ENCODE data around the gene AGPAT4. TPM values are rescaled to one million over a fixed set of nuclear protein-coding genes. Genes with fewer than 3 reads are reported as not detected.
A peak's percentile ranks its signal among the peaks of the same experiment; 100 is the strongest.

The AGPAT4 gene
- total RNA-seq, 2 donors from 2014 or later, result 8.0 to 9.5 TPM

- Mint-ChIP-seq H3K36me3 (ENCODE audit: insufficient read depth in 2 of 2) (peaks cover 0 to 3% of the 10 kb centered on the region in 2 donors), H3K27me3 (ENCODE audit: low read depth) (no peaks in the 10 kb centered on the region), H3K27ac (no peak overlapping the region), H3K4me1 (ENCODE audit: low read depth) (peaks cover 5% of the 10 kb centered on the region), H3K4me3 (no peak overlapping the region), H3K9me3 (no peaks in the 10 kb centered on the region)
- DNase-seq, result no peak
- ATAC-seq (replicated peaks in 1 of 2), result no peak
Measured at GRCh38 chr6:161137320-161137719, 136.5 kb downstream of the AGPAT4 start.

GRCh38 chr6:161136655-161137054 is 137.2 kb downstream of the AGPAT4 start:
- no peaks in the 10 kb centered on the region for H3K27me3 Mint-ChIP-seq (ENCODE audit: low read depth)

GRCh38 chr6:161135695-161136591 is 137.9 kb downstream of the AGPAT4 start:
- peaks cover 0 to 6% of the 10 kb centered on the region in 2 donors for H3K36me3 Mint-ChIP-seq (ENCODE audit: insufficient read depth in 2 of 2)
- ATAC-seq (replicated peaks in 1 of 2) (peak in 1 of 2 donors; percentile 25), DNase-seq (no peak)
- no peaks in the 10 kb centered on the region for H3K27me3 Mint-ChIP-seq (ENCODE audit: low read depth)
- no peak overlapping the region for H3K4me3 Mint-ChIP-seq
- no peak overlapping the region for H3K27ac Mint-ChIP-seq
- no peaks in the 10 kb centered on the region for H3K9me3 Mint-ChIP-seq
- peaks cover 5% of the 10 kb centered on the region for H3K4me1 Mint-ChIP-seq (ENCODE audit: low read depth)

More at GRCh38 chr6:161136655-161137054, 137.2 kb downstream of the AGPAT4 start:
- DNase-seq (no peak), ATAC-seq (replicated peaks in 1 of 2) (no peak)
- H3K4me3 Mint-ChIP-seq, result no peak overlapping the region
- H3K36me3 Mint-ChIP-seq (ENCODE audit: insufficient read depth in 2 of 2), result peaks cover 0 to 5% of the 10 kb centered on the region in 2 donors
- H3K27ac Mint-ChIP-seq, result no peak overlapping the region
- peaks cover 5% of the 10 kb centered on the region for H3K4me1 Mint-ChIP-seq (ENCODE audit: low read depth)
- no peaks in the 10 kb centered on the region for H3K9me3 Mint-ChIP-seq

DNA sequence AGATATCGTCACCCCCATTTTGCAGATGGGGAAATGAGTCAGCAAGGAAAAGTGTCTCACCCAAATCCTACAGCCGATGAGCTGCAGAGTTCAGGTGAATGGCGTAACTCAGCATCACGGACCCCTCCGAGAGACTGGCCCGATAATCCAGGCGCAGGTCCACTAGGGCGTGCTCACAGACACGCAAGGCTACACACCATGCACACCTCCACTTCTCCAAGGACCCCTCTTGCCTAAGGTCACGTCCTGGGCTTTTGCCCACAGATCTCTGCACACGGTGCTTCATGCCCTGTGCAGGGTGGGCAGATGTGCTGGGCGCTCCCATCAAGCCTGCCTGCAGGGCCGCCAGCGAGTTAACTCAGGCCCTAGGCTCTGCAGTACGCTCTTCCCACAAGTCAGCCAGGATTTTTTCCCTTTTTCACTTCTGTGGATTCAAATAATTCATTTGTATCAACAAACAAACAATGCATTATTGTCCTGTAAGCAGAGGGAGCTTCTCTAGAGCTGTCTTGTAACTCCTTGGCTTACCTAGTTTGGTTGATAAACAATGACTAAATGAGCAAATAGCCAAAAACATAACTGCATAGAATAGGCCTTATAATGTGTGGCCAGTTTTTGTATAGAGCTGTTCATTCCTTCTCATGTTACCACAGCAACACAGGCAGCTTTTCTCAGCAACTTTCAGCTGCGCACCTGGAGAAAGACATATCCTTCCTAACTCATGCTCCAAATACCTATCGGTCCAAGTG is 139.1 kb downstream of the AGPAT4 start:
- Mint-ChIP-seq H3K9me3 (no peaks in the 10 kb centered on the region), H3K36me3 (ENCODE audit: insufficient read depth in 2 of 2) (peaks cover 0 to 6% of the 10 kb centered on the region in 2 donors), H3K27me3 (ENCODE audit: low read depth) (no peaks in the 10 kb centered on the region), H3K4me1 (ENCODE audit: low read depth) (peaks cover 5% of the 10 kb centered on the region), H3K27ac (no peak overlapping the region), H3K4me3 (no peak overlapping the region)
- DNase-seq, result no peak
- no peak for ATAC-seq (replicated peaks in 1 of 2)

DNA sequence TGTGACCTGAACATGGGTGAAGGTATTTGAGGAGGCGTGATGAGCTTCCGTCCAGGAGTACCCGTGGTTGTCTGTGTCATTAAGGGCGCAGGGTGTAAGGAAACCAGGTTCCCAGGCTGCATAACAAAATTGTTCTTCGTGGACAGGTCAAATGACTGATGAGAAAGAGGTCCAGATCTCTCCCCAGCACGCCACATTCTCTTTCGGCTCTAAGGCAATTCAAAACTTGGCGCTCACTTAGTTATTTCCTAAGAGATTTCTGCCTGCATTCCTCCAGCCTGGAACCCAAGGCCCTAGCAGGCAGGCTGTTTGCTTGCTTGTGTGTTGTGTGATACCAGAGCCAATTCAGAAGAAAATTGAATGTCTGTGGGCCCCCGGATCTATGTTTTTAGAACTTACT is 139.9 kb downstream of the AGPAT4 start:
- Mint-ChIP-seq H3K27ac (no peak overlapping the region), H3K36me3 (ENCODE audit: insufficient read depth in 2 of 2) (peaks cover 0 to 7% of the 10 kb centered on the region in 2 donors), H3K4me1 (ENCODE audit: low read depth) (peaks cover 9% of the 10 kb centered on the region), H3K27me3 (ENCODE audit: low read depth) (no peaks in the 10 kb centered on the region), H3K4me3 (no peak overlapping the region), H3K9me3 (no peaks in the 10 kb centered on the region)
- no peak for ATAC-seq (replicated peaks in 1 of 2)
- no peak for DNase-seq

DNA sequence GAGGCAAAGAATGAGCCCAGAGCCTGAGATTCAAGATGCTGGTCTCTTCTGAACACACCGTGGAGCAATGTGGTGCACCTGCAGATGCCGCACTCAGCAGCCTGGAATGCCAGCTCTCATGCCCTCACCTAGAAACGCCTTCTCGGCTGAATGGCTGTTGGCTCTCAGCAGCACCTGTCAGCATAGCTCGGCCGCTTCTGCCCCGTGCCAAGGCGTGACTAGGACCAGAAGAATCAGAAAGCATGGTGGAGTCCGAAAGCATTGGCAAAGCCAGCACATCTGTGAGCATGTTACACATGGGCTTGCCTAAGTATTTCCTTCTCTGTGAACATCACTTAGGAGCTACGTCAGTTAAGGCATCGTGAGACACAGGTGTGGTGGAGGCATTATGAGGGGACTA is 141.5 kb downstream of the AGPAT4 start:
- no peak overlapping the region for H3K27ac Mint-ChIP-seq

DNA sequence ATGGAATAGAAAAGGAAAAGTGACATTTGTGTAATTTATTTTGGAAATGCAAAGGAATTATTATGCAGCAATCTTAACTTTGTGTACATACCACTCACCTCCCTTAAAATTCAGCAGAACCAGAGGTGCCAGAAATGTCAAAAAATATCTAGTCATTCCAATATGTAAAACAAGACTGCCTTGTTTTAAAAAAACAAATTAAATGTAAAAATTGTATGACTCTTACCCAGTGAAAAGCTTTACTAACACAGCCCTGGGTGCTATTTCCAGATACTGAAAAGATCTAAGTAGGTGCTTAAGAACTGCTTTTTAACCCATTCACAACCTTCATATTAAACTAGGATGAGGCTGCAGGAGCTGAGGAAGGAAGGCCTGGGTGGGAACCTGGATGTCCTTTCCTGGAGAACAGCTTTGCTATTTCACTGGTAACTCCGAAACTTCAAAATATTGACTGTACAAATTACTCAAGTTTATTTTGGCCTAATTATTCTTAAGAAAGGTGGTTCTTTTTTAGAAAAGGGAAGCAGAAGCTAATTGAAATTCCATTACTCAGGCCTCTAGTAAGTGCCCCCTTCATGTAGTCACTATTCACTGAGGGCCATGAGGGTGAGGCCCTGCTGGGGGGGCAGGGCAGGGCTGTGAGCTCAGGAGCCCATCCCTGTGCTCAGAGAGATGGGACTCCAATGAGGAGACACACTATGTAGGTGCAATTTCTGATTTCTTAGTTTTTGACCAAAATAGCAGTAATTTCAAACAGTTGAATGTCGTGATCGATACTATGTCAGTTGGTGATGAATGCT is 142.7 kb downstream of the AGPAT4 start:
- Mint-ChIP-seq H3K36me3 (ENCODE audit: insufficient read depth in 2 of 2) (peaks cover 6 to 12% of the 10 kb centered on the region in 2 donors), H3K27me3 (ENCODE audit: low read depth) (no peaks in the 10 kb centered on the region), H3K4me1 (ENCODE audit: low read depth) (peaks cover 24% of the 10 kb centered on the region), H3K4me3 (no peak overlapping the region), H3K27ac (no peak overlapping the region), H3K9me3 (no peaks in the 10 kb centered on the region)
- ATAC-seq (replicated peaks in 1 of 2) (no peak), DNase-seq (no peak)

More for the DNA sequence above, 141.5 kb downstream of the AGPAT4 start:
- Mint-ChIP-seq H3K4me1 (ENCODE audit: low read depth) (peaks cover 20% of the 10 kb centered on the region), H3K36me3 (ENCODE audit: insufficient read depth in 2 of 2) (peaks cover 3 to 9% of the 10 kb centered on the region in 2 donors), H3K9me3 (no peaks in the 10 kb centered on the region), H3K27me3 (ENCODE audit: low read depth) (no peaks in the 10 kb centered on the region), H3K4me3 (no peak overlapping the region)
- ATAC-seq (replicated peaks in 1 of 2) (no peak), DNase-seq (no peak)

DNA sequence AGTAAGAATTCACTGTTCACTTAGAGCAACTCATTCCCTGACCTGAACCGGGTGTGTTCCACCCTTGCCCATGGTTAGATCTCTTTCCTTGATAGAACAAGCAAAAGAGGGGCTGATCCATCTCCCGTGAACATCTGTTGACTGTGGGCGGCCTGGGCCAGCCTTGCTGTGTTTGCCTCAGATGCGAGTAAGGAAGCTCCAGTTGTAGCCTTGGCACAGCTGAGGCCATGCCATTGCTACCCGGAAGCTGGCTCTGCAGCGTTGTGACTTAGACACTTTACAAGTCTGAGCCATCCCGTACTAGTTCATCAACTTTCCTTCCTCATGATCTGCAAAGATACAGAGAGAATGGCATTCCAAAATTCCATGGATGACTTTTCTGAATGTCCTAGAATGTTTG is 143.3 kb downstream of the AGPAT4 start:
- ATAC-seq (replicated peaks in 1 of 2) (no peak), DNase-seq (no peak)
- Mint-ChIP-seq H3K27ac (no peak overlapping the region), H3K4me3 (no peak overlapping the region), H3K36me3 (ENCODE audit: insufficient read depth in 2 of 2) (peaks cover 12 to 14% of the 10 kb centered on the region in 2 donors), H3K4me1 (ENCODE audit: low read depth) (peaks cover 24% of the 10 kb centered on the region), H3K9me3 (no peaks in the 10 kb centered on the region), H3K27me3 (ENCODE audit: low read depth) (no peaks in the 10 kb centered on the region)

DNA sequence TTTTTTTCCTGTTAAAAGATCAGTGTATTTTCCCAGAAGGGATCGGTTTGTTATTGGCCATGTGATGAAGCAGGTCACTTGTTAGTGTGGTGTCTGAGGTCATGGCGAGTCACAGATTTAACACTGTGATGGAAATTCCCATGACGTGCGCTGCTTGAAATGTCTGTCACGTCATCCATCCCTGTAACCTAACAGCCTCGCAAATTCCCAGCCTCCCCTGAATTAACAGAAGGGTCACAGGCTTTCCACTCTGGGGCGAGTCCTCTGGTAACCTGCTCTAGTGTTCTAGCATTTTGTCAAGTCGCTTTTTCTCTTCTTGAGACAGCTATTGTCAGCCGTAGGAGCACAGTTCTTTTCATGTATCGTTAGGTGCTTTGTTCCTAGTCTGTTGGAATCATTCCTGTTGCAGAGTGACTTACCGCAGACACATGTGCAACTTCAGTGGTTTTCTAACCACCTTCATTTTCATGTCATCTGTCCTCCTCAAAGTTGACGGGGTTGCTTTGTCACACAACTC is 145.1 kb downstream of the AGPAT4 start:
- no peaks in the 10 kb centered on the region for H3K27me3 Mint-ChIP-seq (ENCODE audit: low read depth)
- ATAC-seq (replicated peaks in 1 of 2) (peak; percentile 79 to 83), DNase-seq (peak; percentile 51 to 56)
- peak overlapping the region; percentile 45 to 46 for H3K4me3 Mint-ChIP-seq
- H3K9me3 Mint-ChIP-seq, result peaks cover 3 to 10% of the 10 kb centered on the region in 2 donors
- H3K36me3 Mint-ChIP-seq (ENCODE audit: insufficient read depth in 2 of 2), result peaks cover 26% of the 10 kb centered on the region in 2 donors
- peaks cover 24% of the 10 kb centered on the region for H3K4me1 Mint-ChIP-seq (ENCODE audit: low read depth)
- H3K27ac Mint-ChIP-seq, result peak overlapping the region; percentile 76

DNA sequence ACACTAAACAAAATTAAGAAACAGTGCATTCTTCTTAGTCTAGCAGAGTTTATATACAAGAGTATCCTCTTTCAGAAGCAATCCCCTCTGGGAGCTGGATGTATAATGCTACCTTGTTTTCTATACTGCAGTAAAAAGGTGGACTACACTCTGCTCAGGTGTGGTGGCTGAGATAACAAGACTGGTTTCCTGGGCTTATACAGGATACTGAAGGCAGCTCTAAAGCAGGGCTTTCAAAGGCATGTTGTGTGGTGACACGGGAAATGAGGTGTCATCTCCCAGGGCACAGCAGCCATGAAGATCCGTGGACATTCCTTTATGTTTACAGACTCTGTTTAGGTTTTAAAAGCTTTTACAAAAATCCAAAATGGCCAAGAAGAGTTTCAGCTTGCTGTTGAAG is 145.6 kb downstream of the AGPAT4 start:
- DNase-seq (peak in 1 of 2 donors; percentile 12), ATAC-seq (replicated peaks in 1 of 2) (peak; percentile 57 to 59)
- Mint-ChIP-seq H3K27ac (peak overlapping the region; percentile 76), H3K36me3 (ENCODE audit: insufficient read depth in 2 of 2) (peaks cover 30 to 31% of the 10 kb centered on the region in 2 donors), H3K4me1 (ENCODE audit: low read depth) (peaks cover 24% of the 10 kb centered on the region), H3K4me3 (peak overlapping the region; percentile 45 to 46), H3K9me3 (peaks cover 3 to 13% of the 10 kb centered on the region in 2 donors), H3K27me3 (ENCODE audit: low read depth) (no peaks in the 10 kb centered on the region)

DNA sequence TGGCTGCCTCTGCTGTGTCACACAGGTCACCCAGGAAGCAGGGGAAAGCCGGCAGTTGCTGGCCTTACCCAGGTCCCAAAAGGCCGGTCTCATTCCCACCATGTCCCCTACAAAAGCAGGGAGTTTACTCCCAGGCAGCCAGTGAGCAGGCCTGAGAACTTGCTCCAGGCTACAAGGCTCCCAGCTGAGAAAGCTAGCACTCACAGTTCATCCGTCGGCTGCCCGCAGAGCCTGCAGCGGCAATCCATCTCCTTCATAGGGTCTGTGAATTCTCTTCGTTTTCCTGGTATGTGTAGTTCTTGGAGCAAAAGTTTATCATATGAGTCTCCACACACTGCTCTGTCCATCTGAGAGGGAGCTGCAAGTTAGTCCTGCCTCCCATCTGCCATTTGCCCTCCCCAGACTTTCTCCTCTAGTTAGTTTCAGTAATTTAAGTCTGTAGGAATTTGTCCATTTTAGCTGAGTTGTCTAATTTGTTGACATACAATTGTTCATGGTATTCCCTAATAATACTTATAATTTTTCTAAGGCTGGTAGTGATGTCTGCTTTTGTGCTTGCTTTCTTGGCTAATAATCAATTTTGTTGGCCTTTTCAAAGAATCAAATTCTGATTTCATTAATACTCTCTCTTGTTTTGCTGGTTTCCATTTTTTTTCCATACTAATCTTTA is 146.7 kb downstream of the AGPAT4 start:
- Mint-ChIP-seq H3K27ac (peak overlapping the region; percentile 93), H3K27me3 (ENCODE audit: low read depth) (no peaks in the 10 kb centered on the region), H3K9me3 (peaks cover 3 to 13% of the 10 kb centered on the region in 2 donors), H3K4me1 (ENCODE audit: low read depth) (peaks cover 24% of the 10 kb centered on the region), H3K36me3 (ENCODE audit: insufficient read depth in 2 of 2) (peaks cover 32 to 40% of the 10 kb centered on the region in 2 donors), H3K4me3 (no peak overlapping the region)
- ATAC-seq (replicated peaks in 1 of 2) (no peak), DNase-seq (no peak)

DNA sequence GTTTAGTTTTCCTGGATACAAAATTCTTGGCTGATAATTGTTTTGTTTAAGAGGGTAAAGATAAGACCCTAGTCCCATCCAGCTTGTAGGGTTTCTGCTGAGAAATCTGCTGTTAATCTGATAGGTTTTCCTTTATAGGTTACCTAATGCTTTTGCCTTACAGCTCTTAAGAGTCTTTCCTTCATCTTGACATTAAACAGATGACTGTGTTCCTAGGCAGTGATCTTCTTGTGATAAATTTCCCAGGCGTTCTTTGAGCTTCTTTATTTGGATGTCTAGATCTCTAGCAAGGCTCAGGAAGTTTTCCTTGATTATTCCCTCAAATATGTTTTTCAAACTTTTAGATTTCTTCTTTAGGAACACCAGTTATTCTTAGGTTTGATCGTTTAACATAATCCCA is 148.3 kb downstream of the AGPAT4 start:
- peaks cover 8 to 15% of the 10 kb centered on the region in 2 donors for H3K9me3 Mint-ChIP-seq
- no peak for ATAC-seq (replicated peaks in 1 of 2)
- H3K27me3 Mint-ChIP-seq (ENCODE audit: low read depth), result no peaks in the 10 kb centered on the region
- no peak overlapping the region for H3K4me3 Mint-ChIP-seq
- peak overlapping the region; percentile 7 for H3K27ac Mint-ChIP-seq
- peaks cover 35 to 50% of the 10 kb centered on the region in 2 donors for H3K36me3 Mint-ChIP-seq (ENCODE audit: insufficient read depth in 2 of 2)
- peaks cover 24% of the 10 kb centered on the region for H3K4me1 Mint-ChIP-seq (ENCODE audit: low read depth)
- no peak for DNase-seq
